HEK293T (cell line): Measurements from ENCODE around the gene RPS27L.

Experiments
- BHLHE40 ChIP-seq: fragments of 450-650 bp; IDR thresholded peaks from 2 replicates; pipeline ENCODE4 v1.6.1; 2016; ENCODE audit warnings: mild to moderate bottlenecking, moderate library complexity, borderline replicate concordance
- CTBP1 ChIP-seq: fragments of 450-650 bp; IDR thresholded peaks from 2 replicates; pipeline ENCODE4 v1.6.1; 2016; ENCODE audit warnings: borderline replicate concordance
- HDGF ChIP-seq: fragments of 450-650 bp; IDR thresholded peaks from 2 replicates; pipeline ENCODE4 v1.6.1; 2017; ENCODE audit warnings: antibody characterized with exemption, borderline replicate concordance
- LEF1 ChIP-seq: fragments of 450-650 bp; IDR thresholded peaks from 2 replicates; pipeline ENCODE4 v1.6.1; 2017; ENCODE audit warnings: mild to moderate bottlenecking, borderline replicate concordance
- SP1 ChIP-seq: fragments of 450-650 bp; IDR thresholded peaks from 2 replicates; pipeline ENCODE4 v1.6.1; 2017
- SUZ12 ChIP-seq: fragments of 450-650 bp; IDR thresholded peaks from 2 replicates; pipeline ENCODE4 v1.6.1; 2016; ENCODE audit warnings: mild to moderate bottlenecking
- TARDBP ChIP-seq: fragments of 450-650 bp; IDR thresholded peaks from 2 replicates; pipeline ENCODE4 v1.6.1; 2016
- TF ChIP-seq, protein P1 (sequence below): fragments of 450-650 bp; IDR thresholded peaks from 2 replicates; pipeline ENCODE4 v1.6.1; 2016

DNA sequence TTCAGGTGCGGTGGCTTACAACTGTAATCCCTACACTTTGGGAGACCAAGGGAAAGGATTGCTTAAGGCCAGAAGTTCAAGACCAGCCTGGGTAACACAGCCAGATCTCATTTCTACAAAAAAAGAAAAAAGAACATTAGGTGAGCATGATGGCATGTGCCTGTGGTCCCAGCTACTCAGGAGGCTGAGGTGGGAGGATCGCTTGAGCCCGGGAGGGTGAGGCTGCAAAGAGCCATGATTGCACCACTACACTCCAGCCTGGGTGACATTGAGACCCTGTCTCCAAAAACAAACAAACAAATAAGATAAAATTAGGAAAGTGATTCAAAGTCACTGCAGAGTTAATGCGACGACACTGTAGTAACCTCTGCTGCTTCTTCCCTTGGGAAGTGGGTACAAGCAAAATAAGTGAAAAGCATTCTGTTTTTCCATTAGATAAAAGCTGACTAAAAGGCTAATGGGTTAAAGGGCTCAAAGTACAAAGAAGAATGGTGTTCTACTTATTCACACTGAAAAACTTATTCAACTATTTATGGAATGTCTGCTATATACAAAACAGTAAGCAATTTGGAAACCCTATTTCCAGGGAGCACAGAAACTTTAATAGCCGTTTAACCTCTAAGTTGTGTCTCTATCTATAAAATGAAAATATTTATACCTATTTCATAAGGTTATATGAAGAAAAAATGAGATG lies 8.0 kb upstream of the RPS27L start:
- TF ChIP-seq HDGF (no peak), TARDBP (no peak), SP1 (no peak), SUZ12 (no peak), CTBP1 (no peak), LEF1 (no peak), BHLHE40 (no peak)
- TF ChIP-seq, protein P1, sequence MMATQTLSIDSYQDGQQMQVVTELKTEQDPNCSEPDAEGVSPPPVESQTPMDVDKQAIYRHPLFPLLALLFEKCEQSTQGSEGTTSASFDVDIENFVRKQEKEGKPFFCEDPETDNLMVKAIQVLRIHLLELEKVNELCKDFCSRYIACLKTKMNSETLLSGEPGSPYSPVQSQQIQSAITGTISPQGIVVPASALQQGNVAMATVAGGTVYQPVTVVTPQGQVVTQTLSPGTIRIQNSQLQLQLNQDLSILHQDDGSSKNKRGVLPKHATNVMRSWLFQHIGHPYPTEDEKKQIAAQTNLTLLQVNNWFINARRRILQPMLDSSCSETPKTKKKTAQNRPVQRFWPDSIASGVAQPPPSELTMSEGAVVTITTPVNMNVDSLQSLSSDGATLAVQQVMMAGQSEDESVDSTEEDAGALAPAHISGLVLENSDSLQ, result no peak
